Fibroblast of skin of abdomen (primary cell): ENCODE data around the gene AGPAT4.
"Not testable (repeated sequence)": the region's sequence is repeated elsewhere in the genome, so short reads cannot be mapped to it uniquely, and the experiment has no call there.

Experiments
- DNase-seq: peaks from one replicate; pipeline ENCODE4 v3.0.0-alpha.2; 2013

AGPAT4 gene

DNA sequence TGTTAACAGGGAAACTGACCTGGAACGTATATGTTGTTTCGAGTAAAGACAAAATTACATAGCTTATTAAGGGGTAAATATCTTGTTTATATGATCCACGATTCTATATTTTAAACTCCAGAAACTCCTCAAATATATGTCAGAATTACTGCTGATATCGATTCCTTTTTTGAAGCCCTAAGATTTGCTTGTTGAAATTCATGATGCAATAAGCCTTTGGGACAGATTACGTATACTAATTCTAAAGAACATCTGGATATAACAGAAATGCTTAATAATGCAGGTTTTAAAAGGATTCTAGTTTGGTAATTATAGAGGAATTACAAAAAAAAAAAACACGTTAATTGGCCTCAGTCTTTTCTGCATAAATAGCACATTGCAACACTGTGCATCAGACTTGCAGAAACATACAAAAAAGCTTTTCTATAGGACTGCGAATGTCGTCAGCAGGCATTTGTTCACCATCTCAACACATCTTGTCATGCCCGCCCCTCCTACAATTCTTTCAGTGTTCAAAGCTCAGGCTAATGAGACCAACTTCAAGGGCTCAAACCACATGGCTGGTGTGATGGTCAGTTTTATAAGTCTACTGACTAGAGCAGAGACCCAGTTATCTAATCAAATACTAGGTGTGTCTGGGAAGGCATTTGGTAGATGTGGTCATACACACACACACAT is 74.9 kb downstream of the AGPAT4 start:
- peak; percentile 32 for DNase-seq

DNA sequence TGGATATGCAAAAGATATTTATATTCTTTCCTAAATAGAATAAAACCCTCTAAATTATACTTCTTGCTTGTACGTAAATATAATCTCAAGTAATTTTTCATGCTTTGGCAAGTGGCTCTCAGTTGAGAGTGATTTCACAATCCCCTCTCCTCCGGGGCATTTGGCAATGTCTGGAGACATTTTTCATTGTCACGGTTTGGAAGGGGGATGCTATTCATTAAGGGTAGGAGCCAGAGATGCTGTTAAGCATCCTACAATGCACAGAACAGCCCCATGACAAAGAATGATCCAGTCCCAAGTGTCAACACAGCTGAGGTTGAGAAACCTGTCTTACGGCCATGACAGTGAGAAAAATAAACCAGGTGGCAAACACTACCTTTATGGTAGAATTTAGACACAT is 75.7 kb downstream of the AGPAT4 start:
- peak; percentile 61 for DNase-seq

DNA sequence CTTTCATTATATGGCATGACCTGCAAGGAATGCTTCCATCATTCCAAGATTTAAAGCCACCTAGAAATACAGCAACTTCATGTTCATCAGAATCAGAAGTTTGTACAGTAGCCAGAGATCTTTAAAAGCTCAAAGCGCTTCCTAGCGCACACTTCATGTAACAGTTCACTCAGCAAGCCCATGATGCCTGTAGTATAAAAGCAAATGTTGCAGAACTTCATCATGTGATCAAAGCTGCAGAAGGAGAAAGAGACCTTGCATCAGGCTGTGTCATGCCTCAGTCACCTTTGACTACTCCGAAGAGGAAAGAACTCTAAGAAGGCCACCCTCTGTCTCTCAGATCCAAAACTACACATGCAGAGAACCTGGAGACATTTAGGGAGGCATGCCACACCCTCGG is 78.5 kb downstream of the AGPAT4 start:
- DNase-seq = no peak

DNA sequence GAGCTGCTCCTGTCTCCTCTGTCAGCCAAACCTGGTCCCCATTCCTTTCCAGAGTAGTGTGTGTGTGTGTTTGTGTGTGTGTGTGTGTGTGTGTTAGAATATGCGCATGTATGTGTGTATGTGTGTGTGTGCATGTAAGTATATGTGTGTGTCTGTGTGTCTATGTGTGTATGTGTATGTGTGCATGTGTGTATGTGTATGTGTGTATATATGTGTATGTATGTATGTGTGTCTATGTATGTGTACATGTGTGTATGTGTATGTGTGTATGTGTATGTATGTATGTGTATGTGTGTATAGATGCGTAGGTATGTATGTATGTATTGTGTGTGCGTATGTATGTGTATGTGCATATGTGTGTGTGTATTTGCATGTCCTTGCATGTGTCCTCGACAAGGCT is 79.5 kb downstream of the AGPAT4 start:
- DNase-seq = no peak

DNA sequence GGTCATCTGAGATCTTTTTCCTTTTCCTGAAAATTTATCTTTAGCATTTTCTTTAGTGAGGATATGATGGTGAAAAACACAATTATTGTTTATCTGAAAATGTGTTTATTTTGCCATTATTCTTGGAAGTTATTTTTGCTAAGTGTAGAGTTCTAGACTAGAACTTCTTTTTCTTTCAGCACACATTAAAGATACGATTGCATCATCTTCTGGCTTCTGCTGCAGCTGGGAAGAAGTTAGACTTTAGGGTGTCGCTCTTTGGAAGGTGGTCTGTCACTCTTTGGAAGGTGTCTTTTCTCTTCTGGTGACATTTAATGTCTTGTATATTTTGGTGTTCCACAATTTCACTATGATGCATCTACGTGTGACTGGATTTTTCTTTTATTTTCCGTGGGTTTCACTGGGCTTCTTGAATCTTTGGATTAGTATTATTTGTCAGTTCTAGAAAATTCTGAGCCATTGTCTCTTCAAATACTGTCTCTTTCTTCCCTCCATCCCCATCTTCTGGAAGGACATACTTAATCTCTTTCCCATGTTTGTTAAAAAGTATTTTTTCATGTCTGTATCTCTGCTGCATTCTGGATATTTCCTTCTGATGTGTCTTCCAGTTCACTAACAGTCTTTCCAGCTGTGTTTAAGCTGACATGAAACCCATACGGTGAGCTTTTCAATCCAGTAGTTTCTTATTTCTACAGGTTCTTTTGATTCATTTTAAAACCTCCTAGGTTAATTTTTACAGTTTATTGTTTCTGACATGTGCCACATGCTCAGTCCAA is 81.0 kb downstream of the AGPAT4 start:
- DNase-seq = no peak

DNA sequence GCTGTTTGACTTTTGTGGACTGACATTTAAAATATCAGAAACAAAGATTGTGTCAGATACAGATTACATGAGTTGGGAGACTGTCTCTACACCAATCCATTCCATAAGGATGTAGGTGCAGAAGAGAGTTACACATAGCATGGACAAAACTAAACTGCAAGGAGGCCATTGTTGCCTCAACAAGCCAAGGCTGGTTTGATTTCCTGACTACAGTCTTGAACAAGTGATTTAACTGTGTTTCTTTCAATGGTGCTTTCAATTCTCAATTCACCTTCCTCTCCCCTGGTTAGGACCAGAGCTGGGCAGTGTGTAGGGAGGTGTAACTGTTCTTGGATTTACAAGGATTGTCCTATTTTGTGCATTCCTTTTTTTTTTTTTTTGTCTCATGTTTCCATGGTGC is 82.2 kb downstream of the AGPAT4 start:
- no peak for DNase-seq

DNA sequence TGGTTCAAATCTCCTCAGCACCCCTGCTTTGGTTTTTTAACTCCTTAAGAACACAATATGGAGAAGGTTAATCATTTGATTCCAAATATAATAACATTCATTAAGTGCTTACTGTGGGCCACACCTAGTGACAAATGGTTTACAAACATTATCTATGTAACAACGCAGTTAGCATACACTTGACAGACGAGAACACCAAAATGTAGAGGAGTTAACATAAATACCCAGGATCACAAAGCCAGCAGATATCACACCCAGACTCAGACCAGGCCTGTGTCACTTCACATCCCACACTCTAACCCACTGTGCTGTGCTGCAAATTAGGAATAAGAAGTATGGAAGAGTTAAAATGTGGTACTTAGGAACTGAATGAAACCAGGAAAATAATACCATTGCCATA is 82.9 kb downstream of the AGPAT4 start:
- no peak for DNase-seq

DNA sequence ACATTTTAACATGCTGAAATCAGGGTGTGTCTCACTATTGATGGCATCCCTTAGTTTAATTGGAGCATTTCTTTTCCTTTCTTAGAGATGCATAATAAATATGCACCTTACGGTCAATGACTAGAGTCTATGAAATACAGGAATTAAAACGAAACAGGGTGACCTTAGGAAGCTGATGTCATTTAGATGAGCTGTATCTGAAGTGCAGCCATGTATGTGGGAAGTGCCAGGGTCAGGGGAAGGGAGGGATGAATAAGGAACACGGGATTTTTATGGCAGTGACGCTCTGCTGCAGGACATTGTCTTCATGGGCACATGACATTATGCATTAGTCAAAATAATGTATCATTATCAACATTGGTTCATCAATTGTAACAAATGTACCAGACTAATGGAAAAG is 84.0 kb downstream of the AGPAT4 start:
- DNase-seq = no peak

DNA sequence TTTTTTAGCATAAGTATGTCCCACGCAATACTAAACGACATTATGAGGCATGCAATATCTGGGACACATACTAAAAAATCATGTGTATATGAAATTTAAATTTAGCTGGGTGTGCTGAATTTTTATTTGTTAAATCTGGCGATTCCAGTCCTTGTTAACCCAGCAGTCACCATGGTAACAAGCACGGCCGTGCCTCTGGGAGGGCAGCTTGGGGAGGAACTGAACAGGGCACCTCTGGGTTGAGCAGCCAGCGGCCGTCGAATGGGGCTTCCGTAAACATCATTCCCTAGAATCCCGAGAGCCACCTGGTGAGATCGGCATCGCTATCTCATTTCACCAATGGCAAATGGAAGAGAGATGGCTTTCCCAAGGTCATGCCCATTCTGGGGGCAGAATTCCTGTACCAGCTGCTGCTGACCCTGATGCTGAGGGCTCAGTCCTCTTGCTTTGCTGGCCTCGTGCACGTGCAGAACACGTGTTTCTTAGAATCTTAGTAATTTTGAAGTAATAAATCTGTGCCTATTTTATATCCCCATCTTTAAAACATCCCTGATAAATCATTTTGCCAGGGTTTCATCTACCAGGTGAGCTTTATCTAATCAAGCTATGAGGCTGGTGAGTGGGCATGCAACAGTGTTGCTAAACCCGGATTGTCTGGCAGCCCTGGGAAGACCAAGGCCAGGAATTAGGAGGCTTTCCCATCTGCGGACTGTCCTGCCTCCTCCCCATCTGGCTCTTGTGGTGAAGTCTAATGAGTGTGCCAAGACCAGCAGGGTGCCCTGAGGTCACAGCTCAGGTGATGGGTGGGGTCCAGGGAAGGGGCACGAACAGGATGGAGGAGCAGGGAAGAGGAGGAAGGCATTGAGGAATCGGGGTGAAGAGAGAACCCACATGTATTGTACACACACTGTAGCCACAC is 85.1 kb downstream of the AGPAT4 start:
- no peak for DNase-seq

DNA sequence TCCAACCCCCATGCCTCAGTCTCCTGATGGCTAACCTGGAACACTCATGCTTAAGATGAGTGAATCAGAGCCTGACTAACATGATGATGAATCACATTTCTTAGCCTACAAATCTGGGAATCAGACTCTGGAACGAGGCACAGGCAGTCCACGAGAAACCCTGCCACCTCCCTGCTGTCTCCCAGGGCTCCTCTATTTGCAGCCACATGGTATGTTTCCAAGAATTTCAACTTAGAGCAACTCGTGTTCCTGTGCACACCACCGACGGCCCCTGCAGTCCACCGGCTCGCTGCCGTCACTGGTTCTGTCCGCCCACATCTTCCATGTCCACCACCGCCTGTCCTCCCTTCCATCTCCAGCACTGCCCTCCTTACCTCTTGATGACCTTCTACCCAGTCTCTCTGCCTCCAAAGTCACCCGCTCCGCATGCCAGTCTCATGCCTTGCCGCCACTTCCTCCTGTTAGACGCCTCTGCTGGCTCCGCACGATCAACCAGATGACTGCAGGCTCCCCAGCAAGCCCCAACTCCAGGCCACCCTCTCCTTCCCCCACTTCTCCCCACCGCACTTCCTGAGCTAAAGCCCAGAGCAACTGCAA is 87.6 kb downstream of the AGPAT4 start:
- peak; percentile 89 for DNase-seq

DNA sequence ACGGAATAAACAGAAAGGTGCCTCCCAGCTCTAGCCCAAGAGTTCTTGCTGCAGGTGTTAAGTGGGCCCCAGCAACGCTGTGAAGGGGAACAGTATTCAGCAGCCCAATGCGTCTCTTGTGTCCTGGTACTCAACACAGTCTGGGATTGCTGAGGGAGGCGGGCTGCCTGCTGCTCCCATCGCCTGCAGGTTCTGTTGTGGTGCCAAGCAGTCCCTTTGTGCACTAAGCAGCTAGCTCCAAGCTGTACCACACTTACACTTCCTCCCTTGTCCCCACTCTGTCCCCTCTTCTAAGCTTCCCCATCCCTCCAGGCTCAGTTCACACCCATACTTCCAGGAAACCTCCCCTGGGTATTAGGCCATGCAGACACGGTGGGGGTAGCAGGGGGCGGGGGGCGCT is 92.7 kb downstream of the AGPAT4 start:
- DNase-seq = no peak

DNA sequence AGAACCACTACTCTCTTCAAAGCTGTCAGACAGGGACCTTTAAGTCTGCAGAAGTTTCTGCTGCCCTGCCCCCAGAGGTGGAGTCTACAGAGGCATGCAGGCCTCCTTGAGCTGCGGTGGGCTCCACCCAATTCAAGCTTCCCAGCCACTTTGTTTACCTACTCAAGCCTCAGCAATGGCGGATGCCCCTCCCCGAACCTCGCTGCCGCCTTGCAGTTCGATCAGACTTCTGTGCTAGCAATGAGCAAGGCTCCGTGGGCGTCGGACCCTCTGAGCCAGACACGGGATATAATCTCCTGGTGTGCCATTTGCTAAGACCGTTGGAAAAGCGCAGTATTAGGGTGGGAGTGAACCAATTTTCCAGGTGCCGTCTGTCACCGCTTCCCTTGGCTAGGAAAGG is 95.7 kb downstream of the AGPAT4 start:
- not testable (repeated sequence) for DNase-seq

DNA sequence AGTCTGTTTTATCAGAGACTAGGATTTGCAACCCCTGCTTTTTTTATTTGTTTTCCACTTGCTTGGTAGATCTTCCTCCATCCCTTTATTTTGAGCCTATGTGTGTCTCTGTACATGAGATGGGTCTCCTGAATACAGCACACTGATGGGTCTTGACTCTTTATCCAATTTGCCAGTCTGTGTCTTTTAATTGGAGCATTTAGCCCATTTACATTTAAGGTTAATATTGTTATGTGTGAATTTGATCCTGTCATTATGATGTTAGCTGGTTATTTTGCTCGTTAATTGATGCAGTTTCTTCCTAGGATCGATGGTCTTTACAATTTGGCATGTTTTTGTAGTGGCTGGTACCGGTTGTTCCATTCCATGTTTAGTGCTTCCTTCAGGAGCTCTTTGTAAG is 97.4 kb downstream of the AGPAT4 start:
- not testable (repeated sequence) for DNase-seq

DNA sequence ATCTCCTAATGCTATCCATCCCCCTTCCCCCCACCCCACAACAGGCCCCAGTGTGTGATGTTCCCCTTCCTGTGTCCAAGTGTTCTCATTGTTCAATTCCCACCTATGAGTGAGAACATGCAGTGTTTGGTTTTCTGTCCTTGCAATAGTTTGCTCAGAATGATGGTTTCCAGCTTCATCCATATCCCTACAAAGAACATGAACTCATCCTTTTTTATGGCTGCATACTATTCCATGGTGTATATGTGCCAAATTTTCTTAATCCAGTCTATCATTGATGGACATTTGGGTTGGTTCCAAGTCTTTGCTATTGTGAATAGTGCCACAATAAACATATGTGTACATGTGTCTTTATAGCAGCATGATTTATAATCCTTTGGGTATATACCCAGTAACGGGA is 101.1 kb downstream of the AGPAT4 start:
- not testable (repeated sequence) for DNase-seq

DNA sequence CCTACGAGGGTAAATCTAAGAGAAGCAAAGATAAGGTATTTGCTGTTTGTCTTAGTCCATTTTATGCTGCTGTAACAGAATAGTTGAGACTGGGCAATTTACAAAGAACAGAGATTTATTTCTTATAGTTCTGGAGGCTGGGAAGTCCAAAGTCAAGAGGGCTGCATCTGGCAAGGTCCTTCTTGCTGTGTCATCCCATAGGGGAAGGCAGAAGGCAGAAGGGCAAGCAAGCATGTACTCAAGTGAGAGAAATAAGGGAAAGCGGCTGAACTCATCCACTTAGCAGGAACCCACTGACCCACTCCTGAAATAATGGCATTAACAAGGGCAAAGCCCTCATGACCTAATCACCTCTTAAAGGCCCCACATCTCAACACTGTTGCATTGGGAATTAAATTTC is 102.7 kb downstream of the AGPAT4 start:
- DNase-seq = no peak

DNA sequence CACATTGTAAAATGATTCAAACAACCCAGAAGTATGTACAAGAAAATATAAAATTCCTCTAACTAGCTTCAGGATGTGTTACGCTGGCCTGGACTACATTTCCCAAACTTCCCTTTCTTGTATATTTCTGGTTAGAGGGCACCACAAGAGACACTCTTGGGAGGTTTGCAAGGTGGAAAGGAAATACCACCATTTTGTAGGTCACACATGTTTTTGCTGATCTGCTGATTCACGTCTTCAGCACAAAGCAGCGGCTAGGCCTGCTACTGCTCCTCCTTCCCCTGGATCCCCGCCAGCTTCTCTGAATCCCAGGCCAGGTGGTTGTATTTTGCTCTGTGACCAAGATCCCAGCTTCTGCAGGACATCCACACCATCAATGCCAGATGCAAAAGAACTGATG is 104.2 kb downstream of the AGPAT4 start:
- DNase-seq = peak; percentile 89

DNA sequence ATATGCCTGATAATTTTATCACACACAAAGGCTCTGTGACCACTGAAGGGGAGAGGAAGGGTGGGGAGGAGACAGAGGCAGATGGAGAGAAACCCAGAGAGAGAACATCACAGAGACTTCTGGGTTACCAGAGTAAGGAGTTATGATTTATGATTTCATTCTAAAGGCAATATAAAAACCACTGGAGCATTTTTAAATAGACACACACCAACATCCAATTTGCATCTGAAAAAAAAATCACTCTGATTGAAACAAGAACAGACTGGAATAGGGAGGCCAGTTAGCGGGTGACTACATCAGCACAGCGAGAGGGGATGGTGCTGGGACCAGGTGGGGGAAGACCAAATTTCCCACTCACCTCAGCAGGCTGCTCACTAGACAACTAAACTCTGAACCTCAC is 104.8 kb downstream of the AGPAT4 start:
- peak; percentile 41 for DNase-seq

DNA sequence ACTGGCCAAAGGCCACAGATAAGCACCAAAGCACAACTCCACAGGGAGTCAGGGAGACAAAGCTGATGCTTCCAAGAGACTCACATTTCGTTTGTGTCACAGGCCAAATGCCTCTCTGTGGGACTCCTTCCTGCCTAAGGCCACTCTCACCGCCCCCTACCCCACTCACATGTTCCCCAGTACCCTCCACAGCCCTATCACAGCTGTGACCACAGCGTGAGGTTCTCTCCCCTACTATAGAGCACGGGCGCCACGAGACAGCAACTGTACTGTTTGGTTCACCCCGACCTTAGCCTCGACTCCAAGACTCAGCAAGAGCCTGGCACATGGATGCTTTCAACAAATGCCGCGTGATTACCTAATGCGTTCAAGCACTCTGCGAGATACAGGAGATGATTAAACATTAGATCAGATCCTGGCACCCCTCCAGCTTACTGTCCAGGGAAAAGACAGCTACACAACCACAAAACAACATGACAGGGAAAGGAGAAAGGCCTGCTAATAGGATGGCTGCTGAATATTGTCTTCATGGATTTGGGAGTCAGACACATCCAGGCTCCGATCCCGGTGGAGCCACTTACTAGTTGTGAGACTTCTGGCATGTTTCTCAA is 105.5 kb downstream of the AGPAT4 start:
- peak; percentile 98 for DNase-seq

DNA sequence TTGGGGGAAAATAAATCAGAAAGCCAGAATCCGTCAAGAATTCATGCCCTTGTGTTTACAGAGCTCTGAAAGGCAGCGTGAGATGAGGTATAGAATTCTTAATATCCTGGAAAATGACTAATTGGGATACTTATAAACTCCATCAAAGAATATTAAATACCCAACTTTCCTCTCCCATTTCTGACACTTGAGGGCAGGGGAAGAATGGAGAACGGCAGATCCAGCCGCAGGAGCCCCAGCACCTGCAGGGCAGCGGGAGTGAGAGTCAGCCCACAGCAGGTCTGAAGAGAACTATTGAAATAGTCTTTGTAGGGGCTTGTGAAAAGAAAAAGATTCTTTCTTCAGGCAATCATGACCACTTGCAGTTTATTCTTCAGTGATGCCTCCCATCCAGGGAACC is 107.2 kb downstream of the AGPAT4 start:
- no peak for DNase-seq

DNA sequence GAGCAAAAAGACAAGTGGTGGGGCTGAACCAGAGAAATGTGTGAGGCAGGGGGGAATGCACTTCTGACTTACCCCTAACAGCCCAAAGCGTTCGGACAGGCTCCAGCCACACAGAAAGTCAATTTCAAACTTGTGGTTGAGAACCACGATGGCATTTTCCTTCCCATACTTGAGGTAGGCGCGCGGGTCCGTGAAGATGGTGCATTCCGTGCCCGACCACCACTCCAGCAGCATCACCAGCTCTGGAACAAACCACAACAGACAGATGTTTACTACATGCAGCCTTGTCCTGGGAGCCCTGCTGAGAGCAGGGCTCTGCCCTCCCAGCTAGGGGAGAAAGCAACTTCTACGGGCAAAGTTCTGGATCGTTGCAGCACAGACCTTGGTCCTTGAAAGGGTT is 107.7 kb downstream of the AGPAT4 start:
- no peak for DNase-seq

DNA sequence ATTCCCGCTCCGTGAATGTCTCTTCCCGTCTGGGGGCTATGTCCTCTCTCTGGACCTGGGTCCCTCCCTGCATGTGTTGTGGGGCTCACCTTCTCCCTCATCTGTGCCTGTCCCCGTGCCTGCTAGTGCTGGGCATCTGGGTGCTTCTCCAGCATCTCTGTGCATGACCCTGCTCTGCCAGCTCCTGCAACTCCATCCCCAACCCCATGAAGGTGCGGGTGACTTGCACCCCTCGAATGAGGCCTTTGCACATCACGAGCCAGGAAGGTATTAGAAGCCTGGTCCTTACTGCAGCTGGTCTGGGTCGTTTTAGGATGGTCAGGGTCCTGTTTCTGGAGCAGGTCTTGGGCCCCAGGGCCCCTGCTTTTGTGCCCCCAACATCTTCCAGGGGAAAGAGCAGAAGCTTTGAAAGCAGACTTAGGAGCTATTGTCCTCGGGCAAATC is 109.7 kb downstream of the AGPAT4 start:
- no peak for DNase-seq

DNA sequence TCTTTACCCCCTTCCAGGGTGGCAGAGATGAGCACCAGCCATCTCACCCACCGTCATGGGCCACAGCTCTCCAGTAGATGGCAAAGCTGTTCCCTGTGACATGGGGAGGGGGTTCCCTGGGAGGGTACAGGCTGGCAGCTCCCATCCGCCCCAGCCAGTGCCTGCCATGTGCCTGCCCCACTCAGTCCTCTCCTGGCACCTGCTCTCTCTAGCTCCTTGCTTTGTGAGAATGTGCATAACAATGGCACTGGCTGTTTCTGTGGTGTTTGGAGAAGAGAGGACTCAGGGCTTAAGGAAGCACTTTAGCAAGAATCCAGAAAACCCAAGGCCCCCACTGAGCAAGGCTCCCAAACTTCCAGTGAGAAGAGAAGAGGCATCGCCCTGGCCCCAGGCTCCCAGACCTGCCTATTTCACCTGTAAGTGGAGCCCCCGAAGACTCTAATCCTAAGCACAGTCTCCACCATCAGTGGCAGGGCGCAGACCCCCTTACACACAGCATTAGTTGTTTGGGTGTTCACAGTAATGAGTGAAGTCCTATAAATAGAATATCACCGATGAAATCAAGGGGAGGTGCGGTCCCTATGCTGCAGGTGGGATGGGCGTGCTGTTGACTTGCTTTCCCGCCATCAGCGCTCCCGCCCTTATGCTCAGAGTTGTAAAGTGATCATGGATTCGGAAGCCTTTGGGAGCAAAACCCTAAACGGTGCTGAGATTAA is 110.2 kb downstream of the AGPAT4 start:
- DNase-seq = no peak
